Body of pancreas (tissue), 4 donors: ENCODE results near the gene SNCA. TPM values are rescaled to one million over a fixed set of nuclear protein-coding genes. Genes with fewer than 3 reads are reported as not detected.

Experiments used
- ATAC-seq: fragments of 150-250 bp; one replicate; pipeline ENCODE4 v1.9.1; 2016
- DNase-seq, 4 donors: peaks; one replicate each; pipeline ENCODE4 v3.0.0-alpha.2; 2019
- H3K27ac ChIP-seq, 4 donors: fragments of 200-600 bp; sonication (generic); 1 replicate in 3 of 4; 2 replicates in 1 of 4; pipeline versions ENCODE4 v1.5.1 to v1.6.1; 2016 to 2019; ENCODE audit warnings: mild to moderate bottlenecking in 1 of 4, mixed read lengths in 1 of 4, moderate library complexity in 1 of 4
- H3K27me3 ChIP-seq, 2 donors: fragments of 200-600 bp; sonication (generic); one replicate each; pipeline ENCODE4 v1.6.0; 2016; ENCODE audit warnings: mild to moderate bottlenecking in 1 of 2
- H3K36me3 ChIP-seq, 2 donors: fragments of 200-600 bp; sonication (generic); replicated peaks in 1 of 2; 2 replicates each; pipeline ENCODE4 v1.5.1; 2016; ENCODE audit warnings: low read depth in 2 of 2; ENCODE audit not compliant: insufficient read depth in 1 of 2
- H3K4me1 ChIP-seq: fragments of 200-600 bp; sonication (generic); one replicate; pipeline ENCODE4 v1.6.0; 2016
- H3K4me3 ChIP-seq, 2 donors: fragments of 200-600 bp; sonication (generic); 1 replicate in 1 of 2; 2 replicates in 1 of 2; pipeline ENCODE4 v1.5.1; 2016 to 2019
- H3K9me3 ChIP-seq, 3 donors: fragments of 200-600 bp; sonication (generic); 1 replicate in 2 of 3; 2 replicates in 1 of 3; pipeline ENCODE4 v1.5.1; 2016
- CTCF ChIP-seq, 7 experiments: fragments of 450-650 bp in 4 of 7; fragments of 200-600 bp in 3 of 7; sonication (generic) in 3 of 7; IDR thresholded peaks; one replicate each; pipeline ENCODE4 v1.5.1; 2016 to 2019; ENCODE audit warnings: antibody characterized with exemption in 7 of 7
- POLR2A ChIP-seq, 3 donors: fragments of 450-650 bp; IDR thresholded peaks; one replicate each; pipeline ENCODE4 v1.6.1; 2016; ENCODE audit warnings: antibody characterized with exemption in 3 of 3, mild to moderate bottlenecking in 2 of 3
- WGBS, 2 donors: methylation state at CpG; one replicate each; pipeline ENCODE4 v1.1.5; 2017; 5-methylcytosine and 5-hydroxymethylcytosine counted together
- intact Hi-C: fragments of 100-400 bp; cut with DNase I; formaldehyde crosslinking; loops from one replicate; pipeline ENCODE4 v1.15.1; 2023
- total RNA-seq, 2 donors: library from RNA; depleted of rRNA; stranded (reverse); fragments of >200 nt; gene quantifications; one replicate each; pipeline ENCODE4 v1.1.0, GENCODE V29; 2016

The SNCA gene
- total RNA-seq, 2 donors from 2014 or later, result 9.3 TPM; not detected in 1

- ATAC-seq, result no peak
- Histone ChIP-seq H3K36me3 (no peaks in the 10 kb centered on the region), H3K4me1 (no peaks in the 10 kb centered on the region), H3K9me3 (no peaks in the 10 kb centered on the region), H3K4me3 (no peak overlapping the region), H3K27ac (no peak overlapping the region), H3K27me3 (no peaks in the 10 kb centered on the region)
- TF ChIP-seq CTCF (IDR thresholded peaks at IDR 0.05) (no peak), POLR2A (IDR thresholded peaks at IDR 0.05) (no peak)
- intact Hi-C loops, result no loop called here
- DNase-seq, result no peak
- 61 to 70% methylated on average over 1 of the region's 1 CpG for WGBS, 2 donors
Observed at GRCh38 chr4:89821612-89822011, 15.3 kb downstream of the SNCA start.

GRCh38 chr4:89820010-89820409 lies 17.0 kb downstream of the SNCA start:
- ATAC-seq (no peak), DNase-seq (no peak)
- H3K27me3 ChIP-seq, result no peaks in the 10 kb centered on the region
- H3K36me3 ChIP-seq, result no peaks in the 10 kb centered on the region
- H3K4me1 ChIP-seq, result no peaks in the 10 kb centered on the region
- H3K27ac ChIP-seq, result no peak overlapping the region
- 54 to 55% methylated on average over 3 of the region's 3 CpGs for WGBS, 2 donors
- TF ChIP-seq POLR2A (IDR thresholded peaks at IDR 0.05) (no peak), CTCF (IDR thresholded peaks at IDR 0.05) (no peak)
- no peaks in the 10 kb centered on the region for H3K9me3 ChIP-seq
- H3K4me3 ChIP-seq, result no peak overlapping the region
- intact Hi-C loops, result no loop called here

GRCh38 chr4:89814362-89814761 lies 22.6 kb downstream of the SNCA start:
- WGBS, 2 donors, result 80 to 85% methylated on average over 3 of the region's 3 CpGs
- no peaks in the 10 kb centered on the region for H3K4me1 ChIP-seq

GRCh38 chr4:89813197-89813596 lies 23.8 kb downstream of the SNCA start:
- TF ChIP-seq CTCF (IDR thresholded peaks at IDR 0.05) (no peak), POLR2A (IDR thresholded peaks at IDR 0.05) (no peak)
- WGBS, 2 donors, result 40% methylated on average over 2 of the region's 2 CpGs
- no peak overlapping the region for H3K27ac ChIP-seq
- intact Hi-C loops, result no loop called here
- H3K4me3 ChIP-seq, result no peak overlapping the region
- no peaks in the 10 kb centered on the region for H3K9me3 ChIP-seq
- no peaks in the 10 kb centered on the region for H3K4me1 ChIP-seq
- H3K27me3 ChIP-seq, result no peaks in the 10 kb centered on the region
- DNase-seq (no peak), ATAC-seq (no peak)
- no peaks in the 10 kb centered on the region for H3K36me3 ChIP-seq

More at GRCh38 chr4:89814362-89814761, 22.6 kb downstream of the SNCA start:
- Histone ChIP-seq H3K27me3 (no peaks in the 10 kb centered on the region), H3K27ac (no peak overlapping the region), H3K36me3 (no peaks in the 10 kb centered on the region), H3K9me3 (no peaks in the 10 kb centered on the region), H3K4me3 (no peak overlapping the region)
- intact Hi-C loops, result no loop called here
- ATAC-seq (no peak), DNase-seq (no peak)
- TF ChIP-seq CTCF (IDR thresholded peaks at IDR 0.05), result no peak
- no peak for TF ChIP-seq POLR2A (IDR thresholded peaks at IDR 0.05)

GRCh38 chr4:89807441-89808140 lies 29.4 kb downstream of the SNCA start:
- H3K36me3 ChIP-seq, result no peaks in the 10 kb centered on the region
- DNase-seq (no peak), ATAC-seq (no peak)
- H3K27ac ChIP-seq, result no peak overlapping the region
- no peak for TF ChIP-seq POLR2A (IDR thresholded peaks at IDR 0.05)
- TF ChIP-seq CTCF (IDR thresholded peaks at IDR 0.05), result no peak
- H3K27me3 ChIP-seq, result no peaks in the 10 kb centered on the region
- H3K9me3 ChIP-seq, result no peaks in the 10 kb centered on the region
- intact Hi-C loops, result no loop called here
- no peaks in the 10 kb centered on the region for H3K4me1 ChIP-seq
- WGBS, 2 donors, result 58 to 69% methylated on average over 6 of the region's 6 CpGs
- no peak overlapping the region for H3K4me3 ChIP-seq
